HL-60/S4 treated with phorbol 12-myristate 13-acetate at 8.2 ng/mL for 4 days and 3 days (cell line): Measurements from ENCODE around the gene NOX3.
"Not testable (repeated sequence)": the region's sequence is repeated elsewhere in the genome, so short reads cannot be mapped to it uniquely, and the experiment has no call there.

Experiments
- in situ Hi-C: fragments of 300-500 bp; cut with MboI; formaldehyde crosslinking; loops from 2 replicates; pipeline ENCODE4 v1.15.0; 2022; ENCODE audit warnings: low sequenced_read_pairs

The NOX3 gene

DNA sequence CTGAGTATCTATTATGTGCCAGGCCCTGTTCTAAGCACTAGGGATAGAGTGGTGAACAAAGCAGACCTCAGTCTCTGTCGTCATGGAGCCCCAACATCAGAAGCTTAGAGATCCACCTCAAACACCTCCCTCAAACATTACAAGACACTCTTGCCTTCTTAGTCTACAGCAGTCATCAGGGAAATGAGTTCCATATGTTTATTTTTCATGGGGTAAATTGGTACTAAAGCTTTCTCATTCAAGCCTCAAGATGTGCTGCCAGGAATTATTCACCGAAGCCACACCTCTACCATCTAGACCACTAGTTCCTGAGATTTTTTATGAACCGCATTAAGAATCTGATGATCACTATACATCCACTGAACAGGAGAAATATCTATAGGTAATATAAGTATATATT is 82.4 kb downstream of the NOX3 start:
- in situ Hi-C loops = no loop called here

DNA sequence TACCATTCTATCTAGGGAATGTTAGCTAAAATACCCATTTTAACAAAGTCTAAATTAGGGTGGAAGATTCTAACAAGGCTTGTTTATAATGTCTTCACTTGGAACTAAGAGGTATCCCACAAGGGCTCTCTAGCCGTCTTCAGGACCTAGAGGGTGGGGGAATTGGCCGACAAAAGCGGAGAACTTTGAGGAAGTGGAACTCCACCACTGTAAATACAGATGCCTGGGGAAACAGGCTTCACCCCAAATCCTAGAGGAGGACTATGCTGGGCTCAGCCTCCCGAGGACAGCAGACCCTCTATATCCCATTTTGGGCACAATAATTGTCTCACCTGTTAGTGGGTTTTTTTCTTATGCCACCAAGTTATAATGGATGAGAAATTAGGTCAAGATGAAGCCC is 83.4 kb downstream of the NOX3 start:
- in situ Hi-C loops = no loop called here

DNA sequence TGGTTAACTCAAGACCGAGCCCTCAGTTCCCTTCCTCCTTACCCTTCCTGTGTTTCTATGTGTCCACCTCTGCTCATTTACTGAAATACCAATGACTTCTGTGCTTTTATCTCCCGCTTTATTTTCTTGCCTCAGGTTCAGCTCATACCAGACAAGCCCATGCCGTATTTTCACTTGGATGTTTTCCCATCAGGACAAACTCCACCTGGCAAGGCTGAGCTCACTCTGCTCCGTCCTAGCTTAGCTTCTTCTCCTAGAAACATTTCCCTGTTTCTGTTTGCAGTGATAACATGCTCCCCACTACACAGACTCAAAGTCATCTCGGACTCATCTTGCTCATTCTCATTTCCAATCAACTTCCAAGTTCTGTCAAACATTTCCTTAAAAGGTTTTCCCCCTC is 84.4 kb downstream of the NOX3 start:
- in situ Hi-C loops = no loop called here

DNA sequence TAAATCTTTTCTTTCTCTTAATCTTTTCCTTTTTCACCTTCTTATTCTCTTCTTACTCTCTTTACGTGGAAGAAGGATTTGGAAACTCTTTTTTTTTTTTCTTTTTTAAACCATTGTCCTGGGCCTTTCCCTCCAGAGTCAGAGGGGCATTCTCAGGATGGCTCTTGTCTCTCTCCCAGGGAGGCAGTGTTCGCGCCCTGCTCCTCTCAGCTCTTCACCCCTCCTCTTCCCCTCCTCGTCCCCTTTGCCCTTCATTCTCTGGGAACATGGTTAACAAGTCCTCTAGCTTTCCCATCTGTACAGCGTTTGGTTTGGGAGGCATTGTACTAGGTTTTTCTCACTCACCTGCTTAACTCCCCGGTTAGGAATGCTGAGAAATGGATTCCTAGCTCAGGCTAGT is 89.3 kb downstream of the NOX3 start:
- in situ Hi-C loops = no loop called here

- in situ Hi-C loops = no loop called here
Observed at GRCh38 chr6:155364844-155365437, 90.7 kb downstream of the NOX3 start.

DNA sequence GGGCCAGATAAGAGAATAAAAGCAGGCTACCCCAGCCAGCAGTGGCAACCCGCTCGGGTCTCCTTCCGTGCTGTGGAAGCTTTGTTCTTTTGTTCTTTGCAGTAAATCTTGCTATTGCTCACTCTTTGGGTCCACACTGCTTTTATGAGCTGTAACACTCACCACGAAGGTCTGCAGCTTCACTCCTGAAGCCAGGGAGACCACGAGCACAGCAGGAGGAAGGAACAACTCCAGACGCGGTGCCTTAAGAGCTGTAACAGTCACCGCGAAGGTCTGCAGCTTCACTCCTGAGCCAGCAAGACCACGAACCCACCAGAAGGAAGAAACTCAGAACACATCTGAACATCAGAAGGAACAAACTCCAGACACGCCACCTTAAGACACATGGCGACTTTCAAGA is 91.6 kb downstream of the NOX3 start:
- in situ Hi-C loops = not testable (repeated sequence)

DNA sequence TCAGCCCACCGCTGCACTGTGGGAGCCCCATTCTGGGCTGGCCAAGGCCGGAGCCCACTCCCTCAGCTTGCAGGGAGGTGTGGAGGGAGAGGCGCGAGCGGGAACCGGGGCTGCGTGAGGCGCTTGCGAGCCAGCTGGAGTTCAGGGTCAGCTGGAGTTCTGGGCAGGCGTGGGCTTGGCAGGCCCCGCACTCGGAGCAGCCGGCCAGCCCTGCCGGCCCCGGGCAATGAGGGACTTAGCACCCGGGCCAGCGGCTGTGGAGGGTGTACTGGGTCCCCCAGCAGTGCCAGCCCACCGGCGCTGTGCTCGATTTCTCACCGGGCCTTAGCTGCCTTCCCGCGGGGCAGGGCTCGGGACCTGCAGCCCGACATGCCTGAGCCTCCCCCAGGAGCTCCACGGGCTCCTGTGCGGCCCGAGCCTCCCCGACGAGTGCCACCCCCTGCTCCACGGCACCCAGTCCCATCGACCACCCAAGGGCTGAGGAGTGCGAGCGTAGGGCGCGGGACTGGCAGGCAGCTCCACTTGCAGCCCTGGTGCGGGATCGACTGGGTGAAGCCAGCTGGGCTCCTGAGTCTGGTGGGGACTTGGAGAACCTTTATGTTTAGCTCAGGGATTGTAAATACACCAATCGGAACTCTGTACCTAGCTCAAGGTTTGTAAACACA is 92.5 kb downstream of the NOX3 start:
- in situ Hi-C loops = not testable (repeated sequence)

- in situ Hi-C loops = no loop called here
Observed at GRCh38 chr6:155354167-155354566, 101.5 kb downstream of the NOX3 start.

DNA sequence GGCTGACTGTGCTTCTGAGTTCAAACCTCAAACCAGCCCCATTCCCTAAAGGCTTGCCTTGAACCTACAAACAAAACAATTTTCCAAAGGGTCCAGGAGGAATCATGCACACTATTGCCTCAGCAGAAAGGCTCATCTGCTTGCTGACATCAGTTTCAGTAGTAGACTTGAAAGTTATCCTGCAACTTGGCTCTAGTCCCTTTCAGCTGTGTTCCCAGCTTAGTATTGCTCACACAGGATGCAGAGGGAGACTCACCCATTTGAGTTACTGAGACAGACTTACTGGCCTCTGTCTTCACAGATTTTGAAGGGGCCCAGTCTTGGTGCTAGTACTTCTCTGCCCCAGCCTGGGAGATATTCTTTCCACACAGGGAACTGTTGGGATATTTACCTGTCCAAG is 102.8 kb downstream of the NOX3 start:
- in situ Hi-C loops = no loop called here

GRCh38 chr6:155352130-155352420 is 103.6 kb downstream of the NOX3 start:
- in situ Hi-C loops = no loop called here

DNA sequence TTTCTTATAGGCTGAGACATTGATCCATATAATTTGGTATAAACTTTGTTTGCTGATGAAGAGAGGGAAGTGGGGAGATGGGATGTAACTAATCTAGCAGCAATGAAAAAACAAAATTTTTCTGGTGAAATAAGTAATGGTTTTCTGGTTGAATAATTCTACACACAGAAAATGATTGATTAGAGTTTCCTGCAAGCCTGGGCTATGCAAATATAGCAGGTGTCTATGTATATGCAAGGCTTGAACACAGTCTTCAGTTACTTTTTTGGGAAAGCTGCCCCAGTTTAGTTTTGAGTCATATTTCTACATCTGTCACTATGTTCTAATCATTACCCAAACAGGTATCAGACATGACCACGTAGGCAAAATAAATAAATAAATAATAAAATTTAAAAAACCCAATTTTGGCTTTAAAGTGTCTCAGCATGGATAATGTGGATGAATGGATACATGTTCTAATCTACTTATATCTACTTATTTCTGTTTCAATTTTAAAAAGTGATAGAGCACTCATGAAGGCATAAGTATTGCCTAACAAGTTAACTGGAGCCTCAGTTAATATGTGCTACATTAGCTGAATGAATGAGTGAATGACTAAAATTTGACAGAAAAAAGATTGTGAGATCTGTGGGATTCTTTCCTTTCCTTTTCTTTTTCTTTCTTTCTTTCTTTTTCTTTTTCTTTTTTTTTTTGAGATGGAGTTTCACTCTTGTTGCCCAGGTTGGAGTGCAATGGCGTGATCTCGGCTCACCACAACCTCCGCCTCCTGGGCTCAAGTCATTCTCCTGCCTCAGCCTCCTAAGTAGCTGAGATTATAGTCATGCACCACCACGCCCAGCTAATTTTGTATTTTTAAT is 104.1 kb downstream of the NOX3 start:
- in situ Hi-C loops = no loop called here

GRCh38 chr6:155349956-155350355 is 105.7 kb downstream of the NOX3 start:
- in situ Hi-C loops = no loop called here

DNA sequence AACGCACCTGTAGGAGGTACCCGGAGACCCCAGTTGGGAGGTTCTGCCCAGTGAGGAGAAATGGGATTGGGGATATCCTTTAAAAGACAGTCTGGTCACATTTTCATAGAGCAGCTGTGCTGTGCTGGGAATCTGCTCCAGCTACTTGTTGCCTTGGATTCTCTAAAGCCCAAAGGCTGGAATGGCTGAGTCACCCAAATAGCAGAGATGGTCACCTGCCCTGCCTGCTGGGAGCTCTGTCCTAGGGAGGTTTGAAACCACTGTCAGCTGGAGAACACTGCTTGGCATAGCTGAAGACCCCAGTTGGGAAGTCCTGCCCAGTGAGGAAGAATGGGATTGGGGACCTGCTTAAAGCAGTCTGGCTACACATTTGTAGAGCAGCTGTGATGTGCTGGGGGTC is 106.5 kb downstream of the NOX3 start:
- in situ Hi-C loops = no loop called here

DNA sequence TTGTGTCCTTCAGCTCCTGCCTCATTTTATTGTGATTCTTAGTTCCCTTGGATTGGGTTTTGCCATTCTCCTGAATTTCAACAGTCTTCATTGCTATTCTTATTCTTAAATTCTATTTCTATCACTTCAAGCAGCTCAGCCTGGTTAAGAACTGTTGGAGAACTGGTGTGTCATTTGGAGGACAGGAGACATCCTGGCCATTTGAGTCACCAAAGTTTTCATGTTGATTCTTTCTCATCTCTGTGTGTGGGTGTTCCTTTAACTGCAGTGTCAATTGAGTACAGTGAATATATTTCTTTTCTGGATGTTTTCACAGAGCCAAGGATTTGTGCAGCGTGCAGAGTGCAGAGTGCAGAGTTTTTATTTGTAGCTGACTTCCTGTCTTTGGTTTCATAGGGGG is 107.8 kb downstream of the NOX3 start:
- in situ Hi-C loops = no loop called here

GRCh38 chr6:155346957-155347356 is 108.7 kb downstream of the NOX3 start:
- in situ Hi-C loops = no loop called here
